Prostate gland (tissue), 2 donors: ENCODE results near the gene ZNF471. TPM values are rescaled to one million over a fixed set of nuclear protein-coding genes. Genes with fewer than 3 reads are reported as not detected.

Experiments
- DNase-seq: peaks from one replicate; pipeline ENCODE4 v3.0.0-alpha.2; 2019; ENCODE audit warnings: low spot score
- H3K27ac ChIP-seq, 2 donors: fragments of 200-600 bp; sonication (generic); 2 replicates each; pipeline ENCODE4 v1.5.1; 2017 to 2019
- H3K27me3 ChIP-seq: fragments of 200-600 bp; sonication (generic); replicated peaks from 2 replicates; pipeline ENCODE4 v1.5.1; 2019; ENCODE audit not compliant: insufficient read depth
- H3K36me3 ChIP-seq, 2 donors: fragments of 200-600 bp; sonication (generic); 1 replicate in 1 of 2; 2 replicates in 1 of 2; pipeline versions ENCODE4 v1.5.1 to v1.8.1; 2017 to 2019
- H3K4me1 ChIP-seq: fragments of 200-600 bp; sonication (generic); replicated peaks from 2 replicates; pipeline ENCODE4 v1.5.1; 2019
- H3K4me3 ChIP-seq, 2 donors: fragments of 200-600 bp; sonication (generic); 2 replicates each; pipeline ENCODE4 v1.5.1; 2017 to 2019
- H3K9me3 ChIP-seq: fragments of 200-600 bp; sonication (generic); 2 replicates; pipeline ENCODE4 v1.5.1; 2017
- POLR2A ChIP-seq: fragments of 450-650 bp; IDR thresholded peaks from one replicate; pipeline ENCODE4 v1.6.1; 2016; ENCODE audit warnings: antibody characterized with exemption, mild to moderate bottlenecking
- POLR2AphosphoS5 ChIP-seq: sonication (generic); formaldehyde crosslinking; IDR thresholded peaks from one replicate; pipeline ENCODE4 v1.6.1; 2017; ENCODE audit warnings: antibody characterized with exemption
- WGBS: methylation state at CpG from one replicate; pipeline ENCODE4 v1.1.5; 2018; 5-methylcytosine and 5-hydroxymethylcytosine counted together
- intact Hi-C: fragments of 100-400 bp; cut with DNase I; formaldehyde crosslinking; loops from one replicate; pipeline ENCODE4 v1.14.2; 2022
- total RNA-seq, 2 donors: library from RNA; depleted of rRNA; stranded (reverse); fragments of >200 nt; gene quantifications; one replicate each; pipeline ENCODE4 v1.1.0, GENCODE V29; 2016
- TF ChIP-seq, protein P1 (sequence below), 4 experiments: fragments of 200-600 bp in 2 of 4; fragments of 450-650 bp in 2 of 4; sonication (generic) in 2 of 4; IDR thresholded peaks; 1 replicate in 3 of 4; 2 replicates in 1 of 4; pipeline ENCODE4 v1.5.1; 2016 to 2019; ENCODE audit warnings: antibody characterized with exemption in 4 of 4, mild to moderate bottlenecking in 2 of 4, moderate library complexity in 2 of 4

Gene ZNF471
- total RNA-seq: 1 to 10 TPM; 4.9 to 8.8 TPM

DNA sequence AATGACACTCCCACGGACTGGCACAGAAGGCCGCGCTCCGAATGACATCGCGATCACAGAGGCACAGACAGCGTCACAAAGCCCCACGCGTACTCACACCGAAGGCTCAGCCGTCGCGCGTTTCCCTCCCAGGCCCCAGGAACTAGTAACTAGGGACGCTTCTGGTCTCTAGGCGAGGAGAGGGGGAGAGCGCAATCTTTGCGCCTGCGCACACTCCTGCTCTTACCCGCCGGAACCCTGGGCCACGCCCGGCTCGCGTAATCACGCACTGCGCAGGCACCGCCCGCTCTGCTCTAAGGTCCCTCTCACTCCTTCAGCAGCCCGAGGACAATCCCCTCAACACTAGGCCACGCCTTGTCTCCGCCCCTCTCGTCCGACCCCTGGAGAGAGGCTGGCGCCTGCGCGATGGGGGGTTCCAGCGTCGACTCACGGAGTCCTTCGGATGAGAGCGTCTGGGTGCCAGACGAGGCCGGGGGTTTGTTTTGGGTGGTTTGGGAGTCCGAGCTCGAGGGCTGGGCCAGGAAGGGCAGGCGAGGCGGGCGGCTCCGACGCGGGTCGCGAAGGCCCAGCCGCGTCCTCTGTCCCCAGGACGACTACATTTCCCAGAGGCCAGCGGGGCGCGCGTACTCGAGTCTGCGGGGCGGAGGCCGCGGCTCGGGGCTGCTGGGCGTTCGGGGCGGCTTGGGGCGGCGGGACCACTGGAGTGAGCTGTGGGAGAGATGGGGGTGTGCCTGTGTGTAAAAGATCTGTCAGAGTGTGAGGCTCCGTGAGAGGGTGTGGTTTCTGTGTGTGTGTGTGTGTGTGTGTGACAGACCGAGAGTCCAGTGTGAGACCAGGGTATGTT is at the start of gene ZNF471:
Gene ZNF471 (plus strand): TSS at position 410 of the 844 bp plus-strand sequence. CDS start 3,717 bp downstream, outside the sequence.
- intact Hi-C loops: loop anchor here (1.0 kb wide), 1 partner anchor 31 kb away; the partner anchor contains the start of gene ZFP28
- TF ChIP-seq POLR2AphosphoS5: peak; percentile 94
- TF ChIP-seq POLR2A: peak; percentile 37
- TF ChIP-seq, protein P1, sequence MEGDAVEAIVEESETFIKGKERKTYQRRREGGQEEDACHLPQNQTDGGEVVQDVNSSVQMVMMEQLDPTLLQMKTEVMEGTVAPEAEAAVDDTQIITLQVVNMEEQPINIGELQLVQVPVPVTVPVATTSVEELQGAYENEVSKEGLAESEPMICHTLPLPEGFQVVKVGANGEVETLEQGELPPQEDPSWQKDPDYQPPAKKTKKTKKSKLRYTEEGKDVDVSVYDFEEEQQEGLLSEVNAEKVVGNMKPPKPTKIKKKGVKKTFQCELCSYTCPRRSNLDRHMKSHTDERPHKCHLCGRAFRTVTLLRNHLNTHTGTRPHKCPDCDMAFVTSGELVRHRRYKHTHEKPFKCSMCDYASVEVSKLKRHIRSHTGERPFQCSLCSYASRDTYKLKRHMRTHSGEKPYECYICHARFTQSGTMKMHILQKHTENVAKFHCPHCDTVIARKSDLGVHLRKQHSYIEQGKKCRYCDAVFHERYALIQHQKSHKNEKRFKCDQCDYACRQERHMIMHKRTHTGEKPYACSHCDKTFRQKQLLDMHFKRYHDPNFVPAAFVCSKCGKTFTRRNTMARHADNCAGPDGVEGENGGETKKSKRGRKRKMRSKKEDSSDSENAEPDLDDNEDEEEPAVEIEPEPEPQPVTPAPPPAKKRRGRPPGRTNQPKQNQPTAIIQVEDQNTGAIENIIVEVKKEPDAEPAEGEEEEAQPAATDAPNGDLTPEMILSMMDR (IDR thresholded peaks at IDR 0.05): no peak
- H3K4me3 ChIP-seq: peak within 1 kb of the TSS; percentile 71
- H3K4me1 ChIP-seq: peaks cover 3% of the 10 kb centered on the region
- H3K27ac ChIP-seq: peak within 1 kb of the TSS; percentile 96 to 98
- DNase-seq: peak; percentile 99
- 2% methylated on average over 73 of the region's 74 CpGs for WGBS
- no peaks in the 10 kb centered on the region for H3K27me3 ChIP-seq
- H3K36me3 ChIP-seq: no peaks in the 10 kb centered on the region
- H3K9me3 ChIP-seq: no peaks in the 10 kb centered on the region

DNA sequence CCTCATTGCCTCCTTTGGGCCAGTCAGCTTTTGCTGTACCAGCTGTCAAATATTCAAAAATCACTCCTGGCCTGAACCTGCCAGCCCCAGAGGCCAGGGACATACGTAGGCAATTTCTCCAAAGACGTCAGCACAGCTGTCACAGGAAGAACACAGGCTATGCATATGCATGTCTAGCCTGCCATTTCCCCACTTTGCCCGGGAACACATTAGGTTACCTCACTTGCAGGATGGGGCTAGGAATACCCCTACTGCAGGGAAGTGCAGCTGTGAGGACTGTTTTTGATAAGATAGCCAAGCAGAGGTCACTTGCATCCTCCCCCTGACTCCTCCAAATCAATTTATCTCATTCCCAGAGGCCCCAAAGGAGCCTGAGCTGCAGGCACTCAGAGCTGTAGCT is 33.3 kb upstream of the ZNF471 start:
- intact Hi-C loops: no loop called here
- 90% methylated on average over 3 of the region's 3 CpGs for WGBS
- no peaks in the 10 kb centered on the region for H3K9me3 ChIP-seq

DNA sequence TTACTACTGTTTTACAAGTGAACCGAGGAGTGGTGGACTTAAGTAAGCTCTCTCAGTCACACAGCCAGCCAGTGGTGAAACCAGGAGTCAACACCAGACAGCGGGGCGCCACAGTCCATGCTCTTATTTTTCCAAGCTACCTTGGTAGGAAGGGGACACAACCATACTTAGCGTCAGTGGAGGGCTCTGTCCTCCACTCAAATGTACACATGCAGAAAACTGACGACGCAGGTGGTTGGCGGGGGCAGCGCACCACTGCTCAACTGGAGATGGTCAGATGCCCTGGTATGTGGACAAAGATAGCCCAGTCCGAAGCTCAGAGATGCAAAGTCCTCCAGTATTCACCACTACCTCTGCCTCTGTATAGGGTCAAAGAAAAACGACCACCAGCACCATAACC is 31.6 kb upstream of the ZNF471 start:
- intact Hi-C loops: loop anchor here (2.0 kb wide), 1 partner anchor 83 kb away; the partner anchor contains the start of gene ZNF582
- TF ChIP-seq, protein P1 (IDR thresholded peaks at IDR 0.05): no peak
- TF ChIP-seq POLR2A: no peak
- TF ChIP-seq POLR2AphosphoS5: no peak
- Histone ChIP-seq H3K9me3 (no peaks in the 10 kb centered on the region), H3K36me3 (no peaks in the 10 kb centered on the region), H3K4me1 (no peaks in the 10 kb centered on the region), H3K27me3 (no peaks in the 10 kb centered on the region), H3K4me3 (no peak overlapping the region), H3K27ac (no peak overlapping the region)
- no peak for DNase-seq
- 80% methylated on average over 10 of the region's 10 CpGs for WGBS

More for the DNA sequence above, 33.3 kb upstream of the ZNF471 start:
- TF ChIP-seq POLR2AphosphoS5 (no peak), POLR2A (no peak)
- TF ChIP-seq, protein P1 (IDR thresholded peaks at IDR 0.05): no peak
- Histone ChIP-seq H3K4me1 (no peaks in the 10 kb centered on the region), H3K36me3 (no peaks in the 10 kb centered on the region), H3K4me3 (no peak overlapping the region), H3K27me3 (no peaks in the 10 kb centered on the region), H3K27ac (no peak overlapping the region)
- DNase-seq: no peak

DNA sequence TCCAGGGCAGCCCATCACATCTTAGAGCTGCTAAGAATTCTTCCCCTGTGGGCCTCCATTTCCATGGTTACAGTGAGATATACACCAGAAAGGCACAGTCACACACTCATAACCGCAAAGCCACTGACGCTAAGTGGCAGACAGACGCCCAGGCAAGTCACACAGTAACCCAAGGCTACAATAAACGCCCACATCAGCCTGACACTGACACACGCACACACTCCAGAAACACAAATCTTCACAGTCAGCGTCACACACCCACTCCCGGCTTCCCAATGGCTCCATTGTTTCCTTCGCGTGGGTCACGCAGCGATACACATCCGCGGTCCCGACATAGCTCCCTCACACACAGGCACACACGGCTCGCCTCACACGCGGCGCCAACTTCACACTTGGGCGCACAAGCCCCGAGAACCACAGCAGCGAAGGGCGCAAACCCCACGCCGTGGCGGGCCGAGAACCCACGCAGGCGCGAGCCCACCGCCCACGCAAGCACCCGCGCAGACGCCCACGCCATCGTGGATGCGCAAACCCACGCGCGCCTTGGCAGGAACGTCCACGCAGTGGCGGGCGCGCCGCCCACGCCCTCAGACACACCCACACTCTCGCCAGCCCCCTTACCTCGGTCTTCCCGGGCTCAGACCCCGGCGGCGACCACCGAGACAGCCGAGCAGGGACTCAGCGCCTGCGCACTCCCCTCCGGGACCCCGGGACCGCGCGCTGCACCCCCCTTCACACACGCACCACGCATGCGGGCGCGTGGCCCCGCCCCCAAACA is 30.8 kb upstream of the ZNF471 start, which contains the start of gene ZNF667:
Gene ZNF667 (minus strand): TSS at position 695 of the 778 bp plus-strand sequence. CDS start 14,975 bp downstream, outside the sequence.
- Histone ChIP-seq H3K9me3 (no peaks in the 10 kb centered on the region), H3K4me3 (peak within 1 kb of the TSS; percentile 46 to 69), H3K36me3 (no peaks in the 10 kb centered on the region), H3K4me1 (no peaks in the 10 kb centered on the region), H3K27me3 (no peaks in the 10 kb centered on the region), H3K27ac (peak within 1 kb of the TSS; percentile 82 to 84)
- under 1% methylated on average over 45 of the region's 69 CpGs for WGBS
- intact Hi-C loops: loop anchor here (2.0 kb wide), 1 partner anchor 84 kb away; the partner anchor contains the start of gene ZNF582
- TF ChIP-seq, protein P1 (IDR thresholded peaks at IDR 0.05): no peak
- TF ChIP-seq POLR2AphosphoS5 (no peak), POLR2A (no peak)
- peak; percentile 6 for DNase-seq
